Uterus (tissue), 2 donors: ENCODE results near the gene ADM2.

Source experiments
- CTCF ChIP-seq, 4 experiments: fragments of 200-600 bp in 2 of 4; fragments of 450-650 bp in 2 of 4; sonication (generic) in 2 of 4; IDR thresholded peaks; one replicate each; pipeline ENCODE4 v1.5.1; 2016 to 2019; ENCODE audit warnings: antibody characterized with exemption in 4 of 4, mild to moderate bottlenecking in 2 of 4, moderate library complexity in 1 of 4
- POLR2A ChIP-seq, 2 donors: fragments of 450-650 bp; IDR thresholded peaks; one replicate each; pipeline ENCODE4 v1.6.1; 2016; ENCODE audit warnings: antibody characterized with exemption in 2 of 2, mild to moderate bottlenecking in 1 of 2, moderate library complexity in 1 of 2

- no peak for TF ChIP-seq CTCF (IDR thresholded peaks at IDR 0.05)
- no peak for TF ChIP-seq POLR2A (IDR thresholded peaks at IDR 0.05)
Observed at GRCh38 chr22:50477923-50478322, 3.4 kb upstream of the ADM2 start.
